K562 (cell line): ENCODE results near the gene ITGB5. TPM values are rescaled to one million over a fixed set of nuclear protein-coding genes. Genes with fewer than 3 reads are reported as not detected.

Experiments
- ATAC-seq: fragments of 200-7000 bp; cut with Tn5 transposase; 3 replicates; pipeline ENCODE4 v1.9.1; 2020; ENCODE audit warnings: moderate library complexity
- BruUV-seq: library from RNA; stranded (reverse); fragments of 400-500 nt; replicated peaks from 2 replicates; lab custom pipeline; 2021; lab: Mats Ljungman, UMichigan
- CTCF ChIA-PET: fragments of 300-600 bp; formaldehyde crosslinking; extraction: SDS; loops from one replicate; lab custom pipeline; 2021; ENCODE audit warnings: low intra/inter-chr PET ratio; lab: Yijun Ruan, JAX
- POLR2A ChIA-PET: fragments of 300-600, 350-650 bp; sonication (Branson Sonifier 250); formaldehyde crosslinking; extraction: SDS; loops from one replicate; lab custom pipeline; 2021; ENCODE audit warnings: antibody characterized with exemption, inconsistent platforms; lab: Yijun Ruan, JAX
- DNase-seq, 4 experiments: peaks; one replicate each; pipeline versions ENCODE4 v3.0.0 to v3.0.0-alpha.2; 2011 to 2018; ENCODE audit warnings: low spot score in 3 of 4, mixed read lengths in 3 of 4; ENCODE audit errors: extremely low read depth in 1 of 4
- FAIRE-seq: peaks from 2 replicates; lab custom pipeline; 2011; peaks lifted over from hg19 to GRCh38; lab: Jason Lieb, UNC
- H2AFZ ChIP-seq: 2 replicates; pipeline ENCODE4 v1.6.0; 2011; ENCODE audit warnings: low read depth, low read length, control low read depth, inconsistent platforms
- H3K27ac ChIP-seq: fragments of 200-600 bp; 3 replicates; pipeline ENCODE4 v1.8.0; 2011; ENCODE audit warnings: low read depth, mild to moderate bottlenecking, control low read depth, inconsistent platforms, low read length, moderate library complexity, mixed read lengths; ENCODE audit errors: extremely low read depth
- H3K27me3 ChIP-seq, 2 experiments: fragments of 300-600 bp in 1 of 2; 2 replicates in 1 of 2; 3 replicates in 1 of 2; pipeline versions ENCODE4 v1.6.0 to v1.8.0; 2011; ENCODE audit warnings: inconsistent platforms in 2 of 2, low read length in 2 of 2, mild to moderate bottlenecking in 1 of 2, mixed read lengths in 1 of 2, moderate library complexity in 1 of 2; ENCODE audit not compliant: control insufficient read depth in 2 of 2, insufficient read depth in 2 of 2
- H3K36me3 ChIP-seq: fragments of 300-600 bp; 3 replicates; pipeline ENCODE4 v1.8.0; 2011; ENCODE audit warnings: mild to moderate bottlenecking, low read length, inconsistent platforms; ENCODE audit not compliant: control insufficient read depth, insufficient read depth
- H3K4me1 ChIP-seq, 2 experiments: fragments of 200-600 bp in 1 of 2; replicated peaks in 1 of 2; 2 replicates in 1 of 2; 3 replicates in 1 of 2; pipeline versions ENCODE4 v1.5.1 to v1.8.0; 2011; ENCODE audit warnings: inconsistent platforms in 2 of 2, low read length in 2 of 2, mild to moderate bottlenecking in 1 of 2, mixed read lengths in 1 of 2, moderate library complexity in 1 of 2; ENCODE audit not compliant: control insufficient read depth in 2 of 2, insufficient read depth in 2 of 2
- H3K4me2 ChIP-seq: 2 replicates; pipeline ENCODE4 v1.6.1; 2011; ENCODE audit warnings: low read length, control low read depth, inconsistent platforms, mixed read lengths; ENCODE audit not compliant: insufficient read depth
- H3K4me3 ChIP-seq: fragments of 200-600 bp; sonication (generic), shearing (Covaris generic); 2 replicates; pipeline ENCODE4 v1.5.1; 2016; ENCODE audit warnings: control low read depth, inconsistent platforms
- H3K79me2 ChIP-seq: fragments of 200-600 bp; 3 replicates; pipeline ENCODE4 v1.8.0; 2011; ENCODE audit warnings: low read length, inconsistent platforms; ENCODE audit not compliant: control insufficient read depth, insufficient read depth
- H3K9ac ChIP-seq, 2 experiments: 2 replicates each; pipeline versions ENCODE4 v1.6.0 to v1.6.1; 2011; ENCODE audit warnings: low read depth in 2 of 2, low read length in 2 of 2, control low read depth in 1 of 2, inconsistent platforms in 1 of 2, mild to moderate bottlenecking in 1 of 2, mixed read lengths in 1 of 2; ENCODE audit not compliant: insufficient read depth in 1 of 2
- H3K9me1 ChIP-seq: one replicate; pipeline ENCODE4 v1.6.0; 2011; ENCODE audit warnings: inconsistent platforms, mild to moderate bottlenecking, low read length, moderate library complexity; ENCODE audit not compliant: control insufficient read depth, insufficient read depth
- H3K9me3 ChIP-seq: replicated peaks from 2 replicates; pipeline ENCODE4 v1.5.1; 2011; ENCODE audit warnings: low read depth, low read length, inconsistent platforms; ENCODE audit not compliant: control insufficient read depth, insufficient read depth
- H4K20me1 ChIP-seq: replicated peaks from 2 replicates; pipeline ENCODE4 v1.6.1; 2011; ENCODE audit warnings: low read length, inconsistent platforms, mixed read lengths; ENCODE audit not compliant: control insufficient read depth, insufficient read depth
- ASH1L ChIP-seq: fragments of 450-650 bp; IDR thresholded peaks from 2 replicates; pipeline ENCODE4 v1.6.1; 2018; ENCODE audit warnings: borderline replicate concordance, mild to moderate bottlenecking, low read depth; ENCODE audit not compliant: partially characterized antibody
- EP300 ChIP-seq: IDR thresholded peaks from 2 replicates; pipeline ENCODE4 v1.6.1; 2012; ENCODE audit warnings: low read length, improper control_type of control experiment
- ETV5 ChIP-seq: sonication (generic); formaldehyde crosslinking; IDR thresholded peaks from 2 replicates; pipeline ENCODE4 v1.4.0; 2020; ENCODE audit warnings: low read depth, mild to moderate bottlenecking, missing genetic modification reagents
- FOXA1 ChIP-seq: fragments of 450-650 bp; IDR thresholded peaks from 2 replicates; pipeline ENCODE4 v1.6.1; 2016; ENCODE audit warnings: mild to moderate bottlenecking, borderline replicate concordance
- HIVEP1 ChIP-seq: fragments of 250-450 bp; sonication (Bioruptor Pico); IDR thresholded peaks from 2 replicates; pipeline ENCODE4 v1.4.0; 2020; ENCODE audit warnings: mild to moderate bottlenecking
- KAT2B ChIP-seq: IDR thresholded peaks from one replicate; pipeline ENCODE4 v1.6.1; 2012; ENCODE audit warnings: low read depth, mild to moderate bottlenecking, control low read depth, inconsistent platforms, low read length, moderate library complexity
- KAT7 ChIP-seq: sonication (generic); formaldehyde crosslinking; IDR thresholded peaks from 2 replicates; pipeline ENCODE4 v1.8.0; 2022; ENCODE audit warnings: missing genetic modification reagents, mild to moderate bottlenecking, borderline replicate concordance
- MBD2 ChIP-seq: sonication (generic); IDR thresholded peaks from 2 replicates; pipeline ENCODE4 v1.6.1; 2016; ENCODE audit warnings: low read depth, borderline replicate concordance
- MNT ChIP-seq, 2 experiments: fragments of 450-650 bp; conservative IDR thresholded peaks; 2 replicates each; pipeline ENCODE4 v1.6.1; 2017; ENCODE audit warnings: mild to moderate bottlenecking in 2 of 2, moderate library complexity in 2 of 2
- SNIP1 ChIP-seq: fragments of 450-650 bp; IDR thresholded peaks from 2 replicates; pipeline ENCODE4 v1.7.1; 2017; ENCODE audit warnings: low read depth, mild to moderate bottlenecking
- USF1 ChIP-seq: sonication (generic); formaldehyde crosslinking; IDR thresholded peaks from 2 replicates; pipeline ENCODE4 v1.9.0; 2022; ENCODE audit warnings: mild to moderate bottlenecking, missing genetic modification reagents
- ZNF143 ChIP-seq: sonication (generic); formaldehyde crosslinking; IDR thresholded peaks from 2 replicates; pipeline ENCODE4 v1.9.0; 2022; ENCODE audit warnings: mild to moderate bottlenecking, missing genetic modification reagents
- ZNF280A ChIP-seq: fragments of 450-650 bp; IDR thresholded peaks from 2 replicates; pipeline ENCODE4 v1.6.1; 2018; ENCODE audit warnings: mild to moderate bottlenecking, low read depth; ENCODE audit not compliant: partially characterized antibody
- ZNF3 ChIP-seq: fragments of 250-450 bp; sonication (Bioruptor Pico); IDR thresholded peaks from 2 replicates; pipeline ENCODE4 v1.5.0; 2021; ENCODE audit warnings: mild to moderate bottlenecking, moderate library complexity
- ZNF79 ChIP-seq: fragments of 250-450 bp; sonication (Bioruptor Pico); IDR thresholded peaks from 2 replicates; pipeline ENCODE4 v1.4.0; 2020; ENCODE audit warnings: low read depth, mild to moderate bottlenecking, moderate library complexity
- WGBS: fragments of 100-300 bp; shearing (Covaris generic); methylation state at CpG from one replicate; pipeline ENCODE4 v1.1.6; 2016; ENCODE audit warnings: low coverage, mixed read lengths; ENCODE audit not compliant: insufficient coverage; ENCODE audit errors: missing lambda C conversion rate; 5-methylcytosine and 5-hydroxymethylcytosine counted together
- in situ Hi-C: fragments of 300-500 bp; cut with MboI; formaldehyde crosslinking; loops from 4 replicates; pipeline ENCODE4 v1.15.0; 2018; ENCODE audit warnings: inconsistent platforms, mixed read lengths
- intact Hi-C: fragments of 100-400 bp; cut with micrococcal nuclease; formaldehyde crosslinking; loops from 2 replicates; pipeline ENCODE4 v1.14.2; 2022
- polyA plus RNA-seq, 8 experiments: library from polyadenylated mRNA; depleted of rRNA in 4 of 8; stranded (reverse) in 5 of 8; unstranded in 3 of 8; fragments of >200 nt; fragmentation: Nextera tagmentation in 2 of 8; fragmentation: Illumina TruSeq in 1 of 8; extraction: Ambion mirVana in 2 of 8; extraction: Trizol in 1 of 8; gene quantifications; 2 replicates each; pipeline versions ENCODE4 v1.2.1 to v1.2.3, GENCODE V29; 2011 to 2014; ENCODE audit warnings: inconsistent platforms in 1 of 8, missing spikeins in 1 of 8
- total RNA-seq, 7 experiments: library from RNA; depleted of rRNA in 6 of 7; stranded (reverse); fragments of >200 nt in 6 of 7; fragmentation: Illumina TruSeq in 2 of 7; extraction: Trizol in 2 of 7; gene quantifications; 2 replicates each; pipeline versions ENCODE4 v1.2.1 to v1.2.3, GENCODE V29; 2011 to 2021; ENCODE audit warnings: low replicate concordance in 1 of 7
- TF ChIP-seq, protein P1 (sequence below): fragments of 250-450 bp; sonication (Bioruptor Pico); IDR thresholded peaks from 2 replicates; pipeline ENCODE4 v1.9.0; 2021; ENCODE audit warnings: mild to moderate bottlenecking, inconsistent platforms

The ITGB5 gene
- total and polyA plus RNA-seq, 9 of the 15 experiments (the other 6 are each of a cell fraction or from before 2014, with no cell fraction given) = 1.7 to 46.8 (median 9.9) TPM

DNA sequence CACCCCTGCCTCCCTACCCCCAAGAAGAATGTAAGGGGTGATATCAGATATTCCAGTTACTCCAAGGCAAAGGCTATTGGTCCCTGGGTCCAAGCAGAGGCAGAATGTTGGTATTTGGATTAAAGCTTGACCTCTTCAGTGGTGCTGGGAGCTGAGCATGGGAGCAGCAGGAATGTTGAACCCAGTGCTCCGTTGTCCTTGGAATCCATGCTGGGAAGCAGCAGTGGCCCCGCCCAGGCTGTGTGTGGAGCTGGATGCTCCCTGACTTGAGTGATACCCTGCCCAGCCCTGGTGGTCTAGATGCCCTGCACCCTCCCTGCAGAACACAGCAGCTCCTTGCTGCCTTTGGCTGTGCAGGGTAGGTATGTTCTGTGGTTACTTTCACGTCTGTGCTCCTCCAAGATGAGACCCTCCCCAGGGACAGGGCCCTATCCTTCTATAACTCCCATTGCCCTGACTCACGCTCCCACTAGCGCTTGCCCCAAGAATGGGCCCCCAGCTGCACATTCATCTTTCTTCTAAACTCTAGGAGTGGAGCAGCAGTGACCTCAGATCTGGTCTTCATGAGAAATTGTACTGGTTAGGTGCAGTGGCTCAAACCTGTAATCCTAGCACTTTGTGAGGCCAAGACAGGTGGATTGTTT lies 121.8 kb downstream of the ITGB5 start:
- H3K4me1 ChIP-seq = no peaks in the 10 kb centered on the region; a peak in 1 of 5 replicates
- POLR2A ChIA-PET = no interaction called here
- FAIRE-seq (no peak), ATAC-seq (no peak), DNase-seq (no peak)
- H3K9ac ChIP-seq = no peak overlapping the region
- no peaks in the 10 kb centered on the region; the same call in 2 of the 3 replicates for H3K36me3 ChIP-seq
- 64% methylated on average over 5 of the region's 5 CpGs for WGBS
- H4K20me1 ChIP-seq = no peaks in the 10 kb centered on the region
- no peak overlapping the region for H3K27ac ChIP-seq
- H3K79me2 ChIP-seq = no peaks in the 10 kb centered on the region
- no peak overlapping the region for H2AFZ ChIP-seq
- no peaks in the 10 kb centered on the region for H3K9me3 ChIP-seq
- no TSS peak for BruUV-seq
- H3K27me3 ChIP-seq = no peaks in the 10 kb centered on the region; a peak in 1 of 5 replicates
- H3K9me1 ChIP-seq = no peaks in the 10 kb centered on the region
- CTCF ChIA-PET = no interaction called here
- intact Hi-C loops (loop anchor here (10.0 kb wide), 2 partner anchors 219 to 399 kb away; no protein-coding TSS in a partner anchor), in situ Hi-C loops (loop anchor here (10.0 kb wide), 1 partner anchor 819 kb away; no protein-coding TSS in a partner anchor)
- H3K4me2 ChIP-seq = no peak overlapping the region
- no peak overlapping the region for H3K4me3 ChIP-seq
- TF ChIP-seq ZNF79 (no peak), ZNF143 (CRISPR knock-in tag) (no peak), MBD2 (no peak), ZNF280A (no peak), USF1 (CRISPR knock-in tag) (no peak), KAT7 (CRISPR knock-in tag) (no peak), SNIP1 (no peak), KAT2B (no peak), ZNF3 (CRISPR knock-in tag) (no peak), ETV5 (CRISPR knock-in tag) (no peak), EP300 (no peak), HIVEP1 (CRISPR knock-in tag) (no peak), ASH1L (no peak), MNT (conservative IDR thresholded peaks at IDR 0.05) (no peak), FOXA1 (no peak)
- TF ChIP-seq, protein P1, sequence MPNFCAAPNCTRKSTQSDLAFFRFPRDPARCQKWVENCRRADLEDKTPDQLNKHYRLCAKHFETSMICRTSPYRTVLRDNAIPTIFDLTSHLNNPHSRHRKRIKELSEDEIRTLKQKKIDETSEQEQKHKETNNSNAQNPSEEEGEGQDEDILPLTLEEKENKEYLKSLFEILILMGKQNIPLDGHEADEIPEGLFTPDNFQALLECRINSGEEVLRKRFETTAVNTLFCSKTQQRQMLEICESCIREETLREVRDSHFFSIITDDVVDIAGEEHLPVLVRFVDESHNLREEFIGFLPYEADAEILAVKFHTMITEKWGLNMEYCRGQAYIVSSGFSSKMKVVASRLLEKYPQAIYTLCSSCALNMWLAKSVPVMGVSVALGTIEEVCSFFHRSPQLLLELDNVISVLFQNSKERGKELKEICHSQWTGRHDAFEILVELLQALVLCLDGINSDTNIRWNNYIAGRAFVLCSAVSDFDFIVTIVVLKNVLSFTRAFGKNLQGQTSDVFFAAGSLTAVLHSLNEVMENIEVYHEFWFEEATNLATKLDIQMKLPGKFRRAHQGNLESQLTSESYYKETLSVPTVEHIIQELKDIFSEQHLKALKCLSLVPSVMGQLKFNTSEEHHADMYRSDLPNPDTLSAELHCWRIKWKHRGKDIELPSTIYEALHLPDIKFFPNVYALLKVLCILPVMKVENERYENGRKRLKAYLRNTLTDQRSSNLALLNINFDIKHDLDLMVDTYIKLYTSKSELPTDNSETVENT (CRISPR knock-in tag) = no peak
